ENCODE data around the gene CLDN24.

- no peak for TF ChIP-seq EP300 (IDR thresholded peaks at IDR 0.05; ENCODE audit: borderline replicate concordance)
- TF ChIP-seq REST (IDR thresholded peaks at IDR 0.05; ENCODE audit: low read depth): no peak
Observed at GRCh38 chr4:183333983-183334382, 11.8 kb upstream of the CLDN24 start.
